Ovary (tissue), 9 donors: ENCODE measurements around the gene WFIKKN1. TPM values are rescaled to one million over a fixed set of nuclear protein-coding genes. Genes with fewer than 3 reads are reported as not detected.

Source experiments
- DNase-seq, 5 donors: peaks; one replicate each; pipeline ENCODE4 v3.0.0-alpha.2; 2019 to 2020
- H3K27ac ChIP-seq, 2 donors: fragments of 200-600 bp; one replicate each; pipeline versions ENCODE4 v1.5.1 to v1.8.0; 2019 to 2022
- H3K27me3 ChIP-seq: fragments of 200-600 bp; one replicate; pipeline ENCODE4 v1.8.0; 2022
- H3K36me3 ChIP-seq: fragments of 200-600 bp; sonication (generic); one replicate; pipeline ENCODE4 v1.5.1; 2019
- H3K4me1 ChIP-seq: one replicate; pipeline ENCODE4 v1.8.1; 2013; ENCODE audit warnings: mild to moderate bottlenecking, moderate library complexity; ENCODE audit not compliant: insufficient read depth
- H3K4me3 ChIP-seq: fragments of 200-600 bp; sonication (generic); one replicate; pipeline ENCODE4 v1.5.1; 2017
- H3K9me3 ChIP-seq, 2 donors: fragments of 200-600 bp in 1 of 2; sonication (generic) in 1 of 2; one replicate each; pipeline versions ENCODE4 v1.5.1 to v1.8.1; 2013 to 2019; ENCODE audit warnings: mild to moderate bottlenecking in 1 of 2, moderate library complexity in 1 of 2
- EP300 ChIP-seq: sonication (generic); formaldehyde crosslinking; IDR thresholded peaks from one replicate; pipeline ENCODE4 v1.6.1; 2017; ENCODE audit warnings: antibody characterized with exemption
- POLR2A ChIP-seq: fragments of 450-650 bp; IDR thresholded peaks from one replicate; pipeline ENCODE4 v1.6.1; 2017; ENCODE audit warnings: antibody characterized with exemption, mild to moderate bottlenecking, moderate library complexity
- WGBS, 3 donors: extraction: QIAGEN DNeasy Blood & Tissue Kit in 1 of 3; methylation state at CpG; one replicate each; pipeline versions ENCODE4 v1.1.5 to v1.1.7; 2013 to 2017; 5-methylcytosine and 5-hydroxymethylcytosine counted together
- intact Hi-C, 4 donors: fragments of 100-400 bp; cut with DNase I; formaldehyde crosslinking; loops; one replicate each; pipeline versions ENCODE4 v1.11.0 to v1.15.1; 2022 to 2023
- polyA plus RNA-seq, 2 donors: library from polyadenylated mRNA; stranded (reverse); fragments of 200-250 nt in 1 of 2; fragments of 350-450 nt in 1 of 2; fragmentation: Illumina TruSeq in 1 of 2; extraction: RNeasy Lipid Tissue Mini Kit (QIAGEN cat#74804) in 1 of 2; gene quantifications; one replicate each; pipeline ENCODE4 v1.2.3, GENCODE V29; 2013 to 2014
- total RNA-seq, 7 donors: library from RNA; depleted of rRNA in 2 of 7; stranded (reverse); fragments of >200 nt in 2 of 7; fragmentation: NEBNext Ultra II Directional in 3 of 7; extraction: Animal tissue kit (Norgen Biotek cat#: 25700) in 3 of 7; gene quantifications; one replicate each; pipeline versions ENCODE4 v1.1.0 to v1.2.4, GENCODE V29; 2016 to 2023
- TF ChIP-seq, protein P1 (sequence below), 3 donors: fragments of 450-650 bp in 2 of 3; fragments of 200-600 bp in 1 of 3; IDR thresholded peaks; one replicate each; pipeline versions ENCODE4 v1.5.1 to v1.8.0; 2016 to 2022; ENCODE audit warnings: antibody characterized with exemption in 3 of 3, mild to moderate bottlenecking in 1 of 3
- donor health status: DM: no; HTN: no; CAD: no; lungs with moderate emphysema.
- donor health status: DM: no; HTN: no; CAD: no.
- donor health status: Bipolar disorder and iron deficiency.
- donor health status: DM: yes; HTN: yes; CAD: no.
- donor health status: DM: no; HTN: no; CAD: no.
- donor health status: DM: yes; HTN: yes; CAD: no.

WFIKKN1 gene
- total and polyA plus RNA-seq, 9 donors, result 0.10 to 2.6 (median 1.1) TPM

DNA sequence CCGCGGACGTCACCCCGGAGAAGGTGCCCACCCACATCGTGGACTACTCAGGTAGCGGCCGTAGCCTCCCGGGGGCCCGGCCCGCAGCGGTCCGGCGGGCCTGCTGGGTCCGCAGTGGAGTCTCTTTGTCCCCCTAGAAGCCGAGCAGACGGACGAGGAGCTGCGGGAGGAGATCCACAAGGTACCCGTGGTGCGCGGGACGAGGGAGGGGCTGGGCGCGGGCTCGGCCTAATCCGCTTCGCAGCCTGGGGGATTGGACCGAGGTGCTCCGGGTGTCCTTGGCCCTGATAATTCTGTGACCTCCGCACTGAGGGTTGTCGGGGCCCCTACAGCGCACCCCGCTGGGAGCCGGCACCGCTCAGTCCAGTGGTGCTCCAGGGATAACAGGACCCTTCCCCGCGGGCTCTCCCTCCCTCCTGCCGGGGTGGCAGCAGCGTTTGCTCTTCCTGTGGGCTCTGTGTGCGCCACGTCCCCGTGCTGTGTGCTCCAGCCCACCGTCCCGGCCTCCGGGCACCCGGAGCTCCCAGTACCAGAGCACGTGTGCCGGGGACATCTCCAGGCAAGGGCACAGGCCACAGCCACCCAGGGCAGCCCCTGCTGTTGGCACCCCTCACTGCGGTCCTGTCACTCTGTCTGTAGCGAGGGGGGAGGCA, 37.9 kb downstream of the WFIKKN1 start:
- intact Hi-C loops, result loop anchor here in 3 of 4 donors (5.0 to 10.0 kb wide), 3 partner anchors 101 to 284 kb away; partner anchors contain the start of genes NHLRC4 (in 1 of the 3), PGAP6 (in 1 of the 3) and PIGQ (in 1 of the 3)
- peaks cover 12% of the 10 kb centered on the region for H3K4me1 ChIP-seq
- no peaks in the 10 kb centered on the region for H3K36me3 ChIP-seq
- peak overlapping the region; percentile 74 for H3K4me3 ChIP-seq
- no peaks in the 10 kb centered on the region for H3K27me3 ChIP-seq
- peak overlapping the region; percentile 58 to 67 for H3K27ac ChIP-seq
- no peak for DNase-seq
- H3K9me3 ChIP-seq, result no peaks in the 10 kb centered on the region
- TF ChIP-seq EP300, result no peak
- WGBS, 3 donors, result 5 to 7% (median 7%) methylated on average over 40 to 50 of the region's 50 CpGs

DNA sequence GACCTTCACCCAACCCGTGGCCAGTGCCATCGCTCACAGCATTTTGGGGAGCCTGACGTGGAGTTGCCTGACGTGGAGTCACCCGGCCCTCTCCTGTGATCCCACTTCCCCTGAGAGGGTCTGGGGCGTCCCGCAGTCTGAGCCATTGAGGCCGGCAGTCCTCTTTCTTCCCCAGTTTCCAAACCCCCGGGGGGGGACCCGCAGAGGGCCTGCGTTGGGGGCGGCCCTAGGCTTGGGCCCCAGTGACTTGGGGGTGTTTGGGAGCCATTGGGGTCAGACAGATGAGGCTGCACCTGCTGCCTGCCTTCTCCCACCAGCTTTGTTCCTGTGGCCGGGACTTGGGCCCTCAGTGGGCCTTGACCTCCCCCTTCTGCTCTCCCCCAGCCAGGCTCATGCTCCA, 38.9 kb downstream of the WFIKKN1 start:
- Histone ChIP-seq H3K36me3 (no peaks in the 10 kb centered on the region), H3K9me3 (no peaks in the 10 kb centered on the region), H3K4me1 (peaks cover 12% of the 10 kb centered on the region), H3K27ac (no peak overlapping the region), H3K4me3 (no peak overlapping the region), H3K27me3 (no peaks in the 10 kb centered on the region)
- TF ChIP-seq, protein P1, sequence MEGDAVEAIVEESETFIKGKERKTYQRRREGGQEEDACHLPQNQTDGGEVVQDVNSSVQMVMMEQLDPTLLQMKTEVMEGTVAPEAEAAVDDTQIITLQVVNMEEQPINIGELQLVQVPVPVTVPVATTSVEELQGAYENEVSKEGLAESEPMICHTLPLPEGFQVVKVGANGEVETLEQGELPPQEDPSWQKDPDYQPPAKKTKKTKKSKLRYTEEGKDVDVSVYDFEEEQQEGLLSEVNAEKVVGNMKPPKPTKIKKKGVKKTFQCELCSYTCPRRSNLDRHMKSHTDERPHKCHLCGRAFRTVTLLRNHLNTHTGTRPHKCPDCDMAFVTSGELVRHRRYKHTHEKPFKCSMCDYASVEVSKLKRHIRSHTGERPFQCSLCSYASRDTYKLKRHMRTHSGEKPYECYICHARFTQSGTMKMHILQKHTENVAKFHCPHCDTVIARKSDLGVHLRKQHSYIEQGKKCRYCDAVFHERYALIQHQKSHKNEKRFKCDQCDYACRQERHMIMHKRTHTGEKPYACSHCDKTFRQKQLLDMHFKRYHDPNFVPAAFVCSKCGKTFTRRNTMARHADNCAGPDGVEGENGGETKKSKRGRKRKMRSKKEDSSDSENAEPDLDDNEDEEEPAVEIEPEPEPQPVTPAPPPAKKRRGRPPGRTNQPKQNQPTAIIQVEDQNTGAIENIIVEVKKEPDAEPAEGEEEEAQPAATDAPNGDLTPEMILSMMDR (IDR thresholded peaks at IDR 0.05), result no peak
- no peak for TF ChIP-seq POLR2A
- no peak for TF ChIP-seq EP300
- intact Hi-C loops, result loop anchor here in 3 of 4 donors (5.0 to 10.0 kb wide), 3 partner anchors 102 to 285 kb away; partner anchors contain the start of genes NHLRC4 (in 1 of the 3), PGAP6 (in 1 of the 3) and PIGQ (in 1 of the 3)
- no peak for DNase-seq
- WGBS, 3 donors, result 86 to 91% (median 90%) methylated on average over 13 of the region's 13 CpGs

DNA sequence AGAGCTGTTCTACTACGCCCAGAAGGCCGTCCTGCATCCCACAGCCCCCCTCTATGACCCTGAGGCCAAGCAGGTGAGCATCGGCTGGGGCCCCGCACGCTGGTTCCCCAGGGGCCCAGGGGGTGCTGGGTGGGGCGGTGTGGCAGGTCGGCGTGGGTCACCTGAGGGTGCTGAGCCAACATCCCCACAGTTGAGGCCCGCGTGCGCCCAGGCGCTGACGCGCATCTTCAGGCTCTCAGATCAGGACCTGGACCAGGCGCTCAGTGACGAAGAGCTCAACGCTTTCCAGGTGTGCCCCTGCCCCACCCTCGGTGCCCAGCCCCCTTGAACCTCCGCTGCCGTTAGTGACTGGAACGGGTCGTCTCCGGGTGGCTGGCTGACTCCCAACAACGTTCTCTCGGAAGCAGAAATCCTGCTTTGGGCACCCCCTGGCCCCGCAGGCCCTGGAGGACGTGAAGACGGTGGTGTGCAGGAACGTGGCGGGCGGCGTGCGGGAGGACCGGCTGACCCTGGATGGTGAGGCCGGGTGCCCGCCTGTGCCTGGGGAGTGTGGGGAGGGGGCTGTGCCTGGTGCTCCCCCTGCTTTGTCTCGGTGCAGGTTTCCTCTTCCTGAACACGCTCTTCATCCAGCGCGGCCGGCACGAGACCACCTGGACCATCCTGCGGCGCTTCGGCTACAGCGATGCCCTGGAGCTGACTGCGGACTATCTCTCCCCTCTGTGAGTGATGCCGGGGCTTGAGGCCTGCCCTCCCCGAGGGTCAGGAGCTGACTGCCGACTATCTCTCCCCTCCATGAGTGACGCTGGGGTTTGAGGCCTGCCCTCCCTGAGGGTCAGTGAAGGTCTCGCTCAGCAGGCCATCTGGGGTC, 39.9 kb downstream of the WFIKKN1 start:
- H3K36me3 ChIP-seq, result no peaks in the 10 kb centered on the region
- 87 to 89% (median 88%) methylated on average over 52 of the region's 52 CpGs for WGBS, 3 donors
- no peak for DNase-seq
- no peak overlapping the region for H3K27ac ChIP-seq
- no peaks in the 10 kb centered on the region for H3K27me3 ChIP-seq
- no peak overlapping the region for H3K4me3 ChIP-seq
- no peak for TF ChIP-seq POLR2A
- no peak for TF ChIP-seq EP300
- TF ChIP-seq, protein P1 (IDR thresholded peaks at IDR 0.05), result no peak
- peaks cover 15% of the 10 kb centered on the region for H3K4me1 ChIP-seq
- H3K9me3 ChIP-seq, result no peaks in the 10 kb centered on the region
- intact Hi-C loops, result no loop called here

DNA sequence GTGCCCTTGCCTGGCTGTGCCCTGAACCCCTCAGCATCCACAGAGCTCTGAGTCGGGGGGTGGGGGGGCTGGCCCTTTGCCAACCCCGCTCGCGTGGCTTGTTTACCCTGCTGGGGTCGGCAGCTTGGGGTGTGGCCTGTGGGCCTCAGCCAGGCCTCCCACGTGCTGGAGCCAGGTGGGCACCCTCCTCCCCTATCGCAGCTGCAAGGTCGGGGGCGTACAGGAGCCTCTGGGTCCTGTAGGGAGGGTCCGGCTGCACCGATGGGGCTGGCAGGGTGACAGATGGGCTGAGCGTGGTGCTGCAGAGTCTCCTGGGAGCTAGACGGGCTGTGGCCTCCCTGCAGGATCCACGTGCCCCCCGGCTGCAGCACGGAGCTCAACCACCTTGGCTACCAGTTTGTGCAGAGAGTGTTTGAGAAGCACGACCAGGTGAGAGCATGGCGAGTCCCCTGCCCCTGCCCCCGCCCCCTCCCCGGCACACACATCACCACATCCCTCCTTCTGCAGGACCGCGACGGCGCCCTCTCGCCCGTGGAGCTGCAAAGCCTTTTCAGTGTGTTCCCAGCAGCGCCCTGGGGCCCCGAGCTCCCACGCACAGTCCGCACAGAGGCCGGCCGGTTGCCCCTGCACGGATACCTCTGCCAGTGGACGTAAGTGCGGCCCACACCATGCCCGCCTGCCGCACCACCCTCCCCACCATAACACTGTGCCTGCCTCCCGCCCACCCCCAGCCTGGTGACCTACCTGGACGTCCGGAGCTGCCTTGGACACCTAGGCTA, 40.8 kb downstream of the WFIKKN1 start:
- H3K9me3 ChIP-seq, result no peaks in the 10 kb centered on the region
- H3K4me1 ChIP-seq, result peaks cover 15% of the 10 kb centered on the region
- 75 to 77% (median 76%) methylated on average over 28 to 40 of the region's 40 CpGs for WGBS, 3 donors
- H3K36me3 ChIP-seq, result no peaks in the 10 kb centered on the region
- no peak overlapping the region for H3K4me3 ChIP-seq
- no peak overlapping the region for H3K27ac ChIP-seq
- no peak for DNase-seq
- TF ChIP-seq, protein P1 (IDR thresholded peaks at IDR 0.05), result no peak
- TF ChIP-seq EP300 (no peak), POLR2A (no peak)
- intact Hi-C loops, result no loop called here
- H3K27me3 ChIP-seq, result no peaks in the 10 kb centered on the region
